ENCODE results near the gene AP2S1. TPM values are rescaled to one million over a fixed set of nuclear protein-coding genes. Genes with fewer than 3 reads are reported as not detected.

Gene AP2S1
- total and polyA plus RNA-seq, 2 of the 8 experiments (the other 6 are each of a cell fraction or from before 2014, with no cell fraction given), result 195 to 211 TPM

DNA sequence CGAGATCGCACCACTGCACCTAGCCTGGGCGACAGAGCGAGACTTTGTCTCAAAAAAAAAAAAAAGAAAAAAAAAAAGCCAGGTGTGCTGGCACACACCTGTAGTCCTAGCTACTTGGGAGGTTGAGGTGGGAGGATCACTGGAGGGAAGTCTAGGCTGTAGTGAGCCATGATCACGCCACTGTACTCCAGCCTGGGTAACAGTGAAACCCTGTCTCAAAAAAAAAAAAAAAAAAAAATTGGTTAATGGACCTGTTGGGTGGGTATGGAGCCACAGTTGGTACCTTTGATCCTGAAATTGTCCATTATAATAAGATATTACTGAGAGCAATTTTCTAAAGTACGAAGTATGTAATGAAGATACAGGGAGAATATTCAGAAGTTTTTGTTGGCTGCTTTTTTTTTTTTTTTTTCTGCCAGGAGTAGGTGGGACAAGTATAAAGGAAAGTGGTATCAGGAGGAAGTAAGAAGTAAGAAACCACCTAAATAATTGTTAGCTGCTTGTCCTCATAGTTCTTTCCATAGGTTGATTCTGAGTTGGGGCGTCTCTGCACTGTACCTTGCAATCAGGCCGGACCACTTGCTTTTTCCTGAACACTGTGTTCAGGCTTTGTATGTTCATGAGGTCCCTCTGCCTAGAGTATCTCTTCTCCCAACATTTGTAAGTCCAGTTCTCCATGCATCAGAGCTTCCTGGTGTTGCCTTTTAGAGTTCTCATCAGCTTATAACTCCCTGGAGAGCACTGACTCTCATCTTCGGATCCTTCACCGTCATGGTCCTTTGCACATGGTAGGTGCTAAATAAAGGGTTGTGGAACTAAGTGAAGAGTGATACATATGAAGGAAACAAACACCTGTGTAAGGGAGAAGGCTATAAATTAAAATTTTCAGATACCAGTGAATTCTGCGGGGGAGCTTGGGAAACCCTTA is 41.9 kb upstream of the AP2S1 start:
- H3K4me3 ChIP-seq (ENCODE audit: extremely low read depth in 1 of 4, insufficient read depth in 2 of 4, low read depth in 3 of 4, low read length in 4 of 4), result no peak overlapping the region
- no peak overlapping the region for H3K9ac ChIP-seq (replicated peaks in 1 of 4; ENCODE audit: extremely low read depth in 1 of 4, low read depth in 3 of 4, low read length in 3 of 4)
- H3K27ac ChIP-seq (ENCODE audit: low read depth, low read length), result no peak overlapping the region
- no peak overlapping the region for H2BK120ac ChIP-seq (replicated peaks; ENCODE audit: low read depth, low read length)
- H3K14ac ChIP-seq (ENCODE audit: insufficient read length), result no peak overlapping the region
- H3K79me2 ChIP-seq (ENCODE audit: control insufficient read depth in 1 of 2, insufficient read depth in 2 of 2, low read length in 2 of 2), result peaks cover 3 to 79% of the 10 kb centered on the region in 2 experiments
- H3K23ac ChIP-seq (ENCODE audit: insufficient read length), result no peak overlapping the region
- no peak overlapping the region for H4K8ac ChIP-seq (ENCODE audit: extremely low read depth, insufficient read depth, low read length)
- DNase-seq (ENCODE audit: low read depth in 1 of 2, low spot score in 2 of 2) (no peak), FAIRE-seq (no peak)
- 90% methylated on average over 7 of the region's 11 CpGs; no CpG with 5 or more reads in 1 of the 2 experiments for WGBS, 2 experiments (ENCODE audit: extremely low coverage in 1 of 2, insufficient coverage in 1 of 2, insufficient read length in 1 of 2, insufficient replicate concordance in 2 of 2, low coverage in 1 of 2, low lambda C conversion rate in 2 of 2, missing lambda C conversion rate in 1 of 2)
- H2BK12ac ChIP-seq (ENCODE audit: low read depth, low read length), result no peak overlapping the region
- ChIA-PET POLR2A (ENCODE audit: partially characterized antibody) (interaction anchor here (0.6 to 1.4 kb wide), 6 partner anchors 13 to 80 kb away, joined by 3 to 5 read pairs (median 3); no protein-coding TSS in a partner anchor), CTCF (ENCODE audit: partially characterized antibody) (interaction anchor here (1.2 kb wide), 1 partner anchor 52 kb away, joined by 3 read pairs; no protein-coding TSS in a partner anchor)
- H3K36me3 ChIP-seq (ENCODE audit: control insufficient read depth in 2 of 4, insufficient read depth in 4 of 4, low read length in 3 of 4), result no peaks in the 10 kb centered on the region
- H3K56ac ChIP-seq (replicated peaks; ENCODE audit: insufficient read length, low read depth, low read length), result no peak overlapping the region
- H2AK5ac ChIP-seq (ENCODE audit: low read depth, low read length), result no peak overlapping the region
- no peak overlapping the region for H4K91ac ChIP-seq (replicated peaks; ENCODE audit: insufficient read length, low read length)
- H3K4me1 ChIP-seq (replicated peaks in 1 of 4; ENCODE audit: control insufficient read depth in 3 of 4, insufficient read depth in 4 of 4, low read length in 3 of 4), result peaks cover 0 to 6% (median 1%) of the 10 kb centered on the region in 4 experiments; a peak in 2 of 7 replicates
- H3K18ac ChIP-seq (ENCODE audit: extremely low read depth, low read length), result no peak overlapping the region
- no peak overlapping the region for H2BK5ac ChIP-seq (ENCODE audit: low read depth, low read length)
- no peak overlapping the region for H2BK20ac ChIP-seq (ENCODE audit: low read length)
- peaks cover 4% of the 10 kb centered on the region; the same call in 1 of the 2 replicates for H3K79me1 ChIP-seq (ENCODE audit: low read depth, low read length)
- no peak overlapping the region for H4K5ac ChIP-seq (ENCODE audit: insufficient read length, low read depth, low read length)
- no peak overlapping the region for H2AFZ ChIP-seq (ENCODE audit: low read length)
- H4K20me1 ChIP-seq (replicated peaks in 1 of 2; ENCODE audit: control insufficient read depth in 1 of 2, insufficient read depth in 2 of 2, low read length in 2 of 2), result peaks cover 4 to 11% of the 10 kb centered on the region in 2 experiments
- H3K4me2 ChIP-seq (ENCODE audit: insufficient read depth in 1 of 2, low read depth in 2 of 2, low read length in 2 of 2), result no peak overlapping the region
- H3K9me3 ChIP-seq (ENCODE audit: insufficient read depth in 2 of 2, low read depth in 1 of 2, low read length in 1 of 2), result no peaks in the 10 kb centered on the region
- H3K27me3 ChIP-seq (replicated peaks in 1 of 4; ENCODE audit: control insufficient read depth in 3 of 4, extremely low read depth in 1 of 4, insufficient read depth in 3 of 4, low read length in 3 of 4), result no peaks in the 10 kb centered on the region
- H3K4ac ChIP-seq (replicated peaks; ENCODE audit: insufficient read length, low read depth, low read length), result no peak overlapping the region
- H3K23me2 ChIP-seq (ENCODE audit: low read depth, low read length), result no peaks in the 10 kb centered on the region
- H2BK15ac ChIP-seq (ENCODE audit: low read length), result no peak overlapping the region
- TF ChIP-seq POLR2AphosphoS5 (IDR thresholded peaks at IDR 0.05; ENCODE audit: low read depth, low read length) (no peak), PHF8 (conservative IDR thresholded peaks at IDR 0.05; ENCODE audit: low read depth, low read length) (no peak), SP2 (IDR thresholded peaks at IDR 0.05; ENCODE audit: low read length) (no peak), CHD1 (IDR thresholded peaks at IDR 0.05; ENCODE audit: low read depth, low read length) (no peak), BCL11A (IDR thresholded peaks at IDR 0.05; ENCODE audit: low read depth in 2 of 2, low read length in 2 of 2) (no peak), EZH2 (IDR thresholded peaks at IDR 0.05; ENCODE audit: low read depth, low read length, severe bottlenecking) (no peak), SRF (IDR thresholded peaks at IDR 0.05; ENCODE audit: low read depth, low read length) (no peak), KDM4A (IDR thresholded peaks at IDR 0.05; ENCODE audit: low read depth, low read length, severe bottlenecking) (no peak), SP1 (IDR thresholded peaks at IDR 0.05; ENCODE audit: low read depth, low read length) (no peak), JUND (IDR thresholded peaks at IDR 0.05; ENCODE audit: low read length) (no peak)
- TF ChIP-seq, protein P1, sequence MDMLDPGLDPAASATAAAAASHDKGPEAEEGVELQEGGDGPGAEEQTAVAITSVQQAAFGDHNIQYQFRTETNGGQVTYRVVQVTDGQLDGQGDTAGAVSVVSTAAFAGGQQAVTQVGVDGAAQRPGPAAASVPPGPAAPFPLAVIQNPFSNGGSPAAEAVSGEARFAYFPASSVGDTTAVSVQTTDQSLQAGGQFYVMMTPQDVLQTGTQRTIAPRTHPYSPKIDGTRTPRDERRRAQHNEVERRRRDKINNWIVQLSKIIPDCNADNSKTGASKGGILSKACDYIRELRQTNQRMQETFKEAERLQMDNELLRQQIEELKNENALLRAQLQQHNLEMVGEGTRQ (IDR thresholded peaks at IDR 0.05; ENCODE audit: low read length), result no peak

Data from H1 (cell line).